ENCODE data around the gene TTLL11.

TTLL11 gene

DNA sequence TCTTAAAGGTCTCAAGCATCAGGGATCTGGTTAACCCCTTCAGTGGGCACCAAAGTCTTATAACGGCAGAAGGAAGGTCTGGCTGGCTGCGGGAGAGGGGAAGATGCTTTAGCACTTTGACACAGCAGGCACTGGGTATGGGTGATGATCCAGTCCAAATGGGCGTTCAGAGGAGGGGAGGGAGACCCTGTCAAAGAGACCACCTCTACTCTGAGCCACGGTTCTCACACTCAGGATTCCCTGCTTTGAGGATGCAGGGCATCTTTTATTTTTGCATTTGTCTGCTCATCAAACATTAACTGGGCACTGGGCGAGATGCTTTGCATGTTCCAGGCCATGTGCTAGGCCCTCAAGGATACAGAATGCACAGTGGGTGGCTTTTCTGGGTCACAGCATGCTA, 237.6 kb downstream of the TTLL11 start:
- no peak for DNase-seq (ENCODE audit: low spot score)

DNA sequence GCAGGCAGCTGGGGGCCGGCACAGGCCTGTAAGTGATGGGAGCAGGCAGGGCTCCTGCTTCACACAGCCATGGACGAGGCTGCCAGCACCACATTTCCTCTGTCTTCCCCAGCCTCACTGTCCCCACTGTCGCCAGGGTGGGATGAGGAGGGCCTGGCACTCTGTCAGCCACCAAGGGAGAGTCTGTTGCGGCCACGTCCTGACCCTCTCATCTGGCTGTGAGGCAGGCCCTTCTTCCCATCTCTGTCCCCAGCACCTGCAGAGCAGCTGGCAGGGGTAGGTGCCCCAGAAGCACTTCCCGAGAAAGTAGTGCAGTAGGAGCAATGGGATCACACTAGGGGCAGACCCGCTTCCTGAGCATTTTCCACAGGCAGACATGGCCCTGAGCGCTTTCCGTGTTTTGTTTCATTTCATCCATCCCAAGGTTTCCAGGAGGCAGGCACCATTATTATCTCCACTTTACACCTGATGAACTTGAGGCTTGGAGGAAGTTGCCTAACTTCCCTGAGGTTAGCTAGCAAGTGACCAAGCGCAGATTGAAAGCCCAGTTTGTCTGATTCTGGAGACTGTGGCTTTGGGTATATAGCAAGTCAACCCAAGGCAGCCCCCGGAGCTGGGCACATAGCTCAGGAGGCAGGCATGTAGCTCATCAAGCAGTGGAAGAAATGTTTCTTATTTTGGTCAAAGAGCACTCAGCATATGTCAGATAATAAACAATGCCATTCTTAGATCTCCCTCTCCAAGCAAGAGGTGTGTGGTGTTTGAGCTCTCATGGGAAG, 239.3 kb downstream of the TTLL11 start:
- DNase-seq (ENCODE audit: low spot score): no peak

- DNase-seq (ENCODE audit: low spot score): no peak
Observed at GRCh38 chr9:121852651-121853616, 240.2 kb downstream of the TTLL11 start.

- no peak for DNase-seq (ENCODE audit: low spot score)
Observed at GRCh38 chr9:121852241-121852640, 240.9 kb downstream of the TTLL11 start.

- no peak for DNase-seq (ENCODE audit: low spot score)
Observed at GRCh38 chr9:121851641-121852091, 241.4 kb downstream of the TTLL11 start.

- DNase-seq (ENCODE audit: low spot score): no peak
Observed at GRCh38 chr9:121850366-121850765, 242.7 kb downstream of the TTLL11 start.

- DNase-seq (ENCODE audit: low spot score): no peak
Observed at GRCh38 chr9:121849554-121849953, 243.6 kb downstream of the TTLL11 start.

DNA sequence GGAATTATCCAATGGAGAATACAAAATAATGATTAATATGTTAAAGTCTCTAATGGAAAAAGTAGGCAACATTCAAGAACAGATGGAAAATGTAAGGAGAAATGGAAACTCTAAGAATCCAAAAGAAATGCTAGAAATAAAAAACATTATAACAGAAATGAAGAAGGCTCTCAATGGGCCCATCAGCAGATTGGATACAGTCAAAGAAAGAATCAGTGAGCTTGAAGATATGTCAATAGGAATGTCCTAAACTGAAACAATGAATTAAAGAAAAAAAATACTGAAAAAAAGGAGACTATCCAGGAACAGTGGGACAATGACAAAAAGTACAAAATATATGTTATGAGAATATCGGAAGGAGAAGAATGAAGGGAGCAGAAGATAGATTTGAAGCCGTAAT, 248.5 kb downstream of the TTLL11 start:
- no peak for DNase-seq (ENCODE audit: low spot score)

DNA sequence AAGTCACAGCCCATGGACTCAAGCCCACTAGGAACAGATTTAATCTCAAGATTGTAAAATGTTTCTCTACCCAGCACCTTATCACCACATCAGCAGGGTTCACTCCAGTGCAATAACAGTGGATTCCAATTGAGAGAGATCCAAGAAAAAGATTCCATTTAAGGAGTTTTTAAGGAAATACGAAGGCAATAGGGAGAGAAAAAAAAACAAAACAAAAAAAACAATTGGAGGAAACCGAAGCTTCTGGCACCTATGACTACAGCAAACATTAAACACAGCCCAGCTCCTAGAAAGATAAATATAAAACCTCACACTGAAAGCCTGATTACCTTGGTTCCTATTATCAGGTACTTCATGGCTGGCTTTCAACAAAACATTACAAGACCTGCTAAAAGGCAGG, 249.0 kb downstream of the TTLL11 start:
- no peak for DNase-seq (ENCODE audit: low spot score)

- DNase-seq (ENCODE audit: low spot score): no peak
Observed at GRCh38 chr9:121842612-121842978, 250.5 kb downstream of the TTLL11 start.

DNA sequence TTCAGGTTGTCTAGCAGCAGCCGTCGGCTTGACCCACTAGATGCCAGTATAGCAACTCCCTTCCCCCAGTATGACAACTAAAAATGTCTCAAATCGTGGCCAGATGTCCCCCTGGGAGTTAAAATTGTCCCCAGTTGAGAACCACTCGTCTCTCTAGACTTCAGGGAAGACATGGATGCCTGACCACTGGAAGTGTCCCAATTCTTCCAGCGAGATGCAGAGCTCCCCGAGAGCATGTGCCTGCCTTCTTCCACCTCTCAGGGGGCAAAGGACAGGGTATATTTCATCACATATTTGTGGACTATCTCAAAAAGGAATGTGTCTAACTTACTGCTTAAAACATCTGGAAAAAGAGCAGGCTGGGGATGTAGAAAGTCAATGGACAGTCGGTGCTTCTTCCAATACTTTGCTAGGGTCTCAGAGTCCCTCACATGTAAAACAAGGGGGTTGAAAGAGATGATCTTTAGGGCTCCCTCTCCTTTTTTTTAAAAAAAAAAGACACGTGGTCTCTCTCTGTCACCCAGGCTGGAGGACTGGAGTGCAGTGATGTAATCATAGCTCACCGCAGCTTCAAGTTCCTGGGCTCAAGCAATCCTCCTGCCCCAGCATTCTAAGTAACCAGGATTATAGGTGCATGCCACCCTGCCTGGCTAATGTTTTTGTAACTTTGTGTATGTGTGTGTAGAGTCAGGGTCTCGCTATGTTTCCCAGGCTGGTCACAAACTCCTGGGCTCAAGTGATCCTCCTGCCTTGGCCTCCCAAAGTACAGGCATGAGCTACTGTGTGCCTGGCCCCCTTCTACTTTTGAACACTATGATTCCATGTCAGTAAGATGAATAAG, 251.1 kb downstream of the TTLL11 start:
- no peak for DNase-seq (ENCODE audit: low spot score)

DNA sequence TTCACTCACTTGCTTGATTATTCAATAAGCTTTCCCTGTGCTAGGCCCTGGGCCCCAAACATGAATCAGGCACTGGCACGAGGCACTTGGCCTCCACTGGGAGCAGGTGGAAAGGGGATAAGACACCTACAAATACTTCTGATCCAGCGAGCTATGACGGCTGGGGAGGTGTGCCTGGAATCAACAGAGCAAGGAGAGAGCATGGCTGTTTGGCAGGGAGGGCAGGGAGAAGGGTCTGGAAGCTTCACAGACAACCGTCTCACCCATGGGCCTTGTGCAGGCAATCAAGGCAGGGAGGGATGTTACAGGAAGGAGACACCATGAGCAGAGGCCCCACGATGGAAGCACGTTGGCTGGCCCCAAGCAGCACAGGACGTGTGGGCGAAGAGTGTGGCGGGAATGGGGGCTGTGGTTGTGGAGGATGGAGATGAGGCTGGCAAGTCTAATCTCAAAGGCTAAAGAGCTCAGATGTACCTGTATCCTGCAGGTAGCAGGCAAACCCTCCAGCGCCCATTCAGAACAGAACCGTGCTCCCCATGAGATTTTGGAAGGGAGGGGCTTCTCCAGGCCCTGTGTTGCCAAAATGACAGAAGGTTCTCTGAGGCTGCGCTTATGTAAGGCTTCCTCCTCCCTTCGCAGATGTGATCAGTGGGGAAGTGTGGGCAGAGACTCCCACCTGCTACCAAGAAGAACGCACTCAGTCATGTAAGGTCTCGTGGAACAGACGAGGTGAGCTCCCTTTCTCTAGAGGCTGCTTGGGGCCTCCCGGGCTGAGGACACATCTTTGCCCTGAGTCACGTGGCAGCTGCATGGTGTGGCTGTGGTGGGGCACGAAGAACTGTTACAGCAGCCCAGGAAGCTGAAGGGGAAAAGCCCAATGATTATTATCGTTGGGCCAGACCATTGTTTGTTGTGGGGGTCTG, 252.0 kb downstream of the TTLL11 start:
- no peak for DNase-seq (ENCODE audit: low spot score)

DNA sequence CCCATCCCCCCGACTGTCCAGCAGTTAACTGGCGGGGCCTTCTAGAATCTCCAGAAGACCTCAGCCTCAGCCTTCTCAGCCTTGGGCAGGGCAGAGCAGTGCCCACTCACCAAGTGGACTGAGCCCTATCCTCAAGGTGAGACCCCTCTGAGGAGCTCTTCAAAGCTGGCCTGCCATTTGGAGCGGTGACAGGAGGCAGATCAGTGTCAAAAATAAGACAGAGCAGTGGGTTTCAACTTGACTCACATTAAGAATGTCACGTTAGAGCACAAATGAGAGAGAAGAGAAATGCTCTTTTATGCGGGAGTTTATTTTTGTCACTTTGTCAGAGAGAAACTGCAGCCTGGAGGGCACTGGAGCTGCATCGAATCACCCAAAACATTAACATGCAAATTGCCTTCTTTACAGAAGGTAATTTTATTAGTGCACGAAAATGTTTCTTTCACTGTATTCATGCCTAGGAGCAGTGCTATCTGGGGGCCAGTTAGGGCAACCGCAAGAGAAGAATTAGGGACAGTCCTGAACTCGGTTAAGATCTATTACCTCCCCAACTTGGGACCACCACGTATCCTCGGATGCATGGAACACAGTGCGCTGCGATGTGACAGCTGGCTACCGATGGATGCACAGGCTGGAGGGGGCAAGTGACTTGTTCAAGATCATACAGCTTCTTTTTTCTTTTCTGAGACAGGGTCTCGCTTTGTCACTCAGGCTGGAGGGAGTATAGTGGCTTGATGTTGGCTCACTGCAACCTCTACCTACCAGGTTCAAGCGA, 253.2 kb downstream of the TTLL11 start:
- DNase-seq (ENCODE audit: low spot score): no peak

GRCh38 chr9:121838746-121839669, 254.1 kb downstream of the TTLL11 start:
- DNase-seq (ENCODE audit: low spot score): no peak

- no peak for DNase-seq (ENCODE audit: low spot score)
Observed at GRCh38 chr9:121837113-121837961, 255.8 kb downstream of the TTLL11 start.

GRCh38 chr9:121836366-121836885, 256.7 kb downstream of the TTLL11 start:
- DNase-seq (ENCODE audit: low spot score): no peak

DNA sequence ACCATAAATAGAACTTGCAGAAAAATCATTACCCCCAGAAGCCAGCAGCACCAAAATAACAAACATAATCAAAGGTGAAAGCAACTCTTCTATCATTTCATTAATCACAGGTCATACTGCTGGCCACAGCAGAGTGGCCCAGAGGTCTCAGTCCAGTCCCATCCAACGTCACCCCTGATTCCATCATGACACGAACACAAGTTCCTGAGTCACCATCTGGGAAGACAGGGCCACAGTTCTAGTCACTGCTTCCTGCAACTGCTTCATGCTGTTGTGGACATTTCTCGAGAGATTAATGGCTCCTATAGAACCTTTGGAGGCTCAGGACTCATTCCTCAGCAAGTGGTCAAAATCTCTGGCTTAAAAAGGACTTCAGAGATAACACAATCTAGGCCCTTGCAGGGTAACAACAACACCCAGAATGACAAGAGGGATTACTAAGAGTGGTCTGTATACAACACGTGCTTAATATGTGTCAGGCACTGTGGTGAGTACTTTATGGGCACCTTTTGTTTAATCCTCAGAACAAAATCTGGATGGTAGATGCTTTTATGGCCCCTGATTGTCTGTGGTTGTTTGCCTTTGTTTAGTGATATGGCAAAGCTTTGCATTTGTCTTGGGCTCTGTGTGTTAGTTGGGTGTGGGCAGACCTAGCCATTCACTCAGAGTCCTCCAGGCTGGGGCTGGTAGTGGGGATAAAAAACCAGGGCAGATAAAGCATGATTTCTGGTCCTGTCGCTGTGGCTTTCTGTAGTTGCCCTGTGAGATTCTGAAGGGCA, 257.3 kb downstream of the TTLL11 start:
- DNase-seq (ENCODE audit: low spot score): no peak
